ENCODE data around the gene DACH1. TPM values are rescaled to one million over a fixed set of nuclear protein-coding genes. Genes with fewer than 3 reads are reported as not detected.

Gene DACH1
- total RNA-seq, 2 experiments from 2014 or later = not detected

- H3K27ac Mint-ChIP-seq = no peak overlapping the region
- H3K9me3 Mint-ChIP-seq = no peaks in the 10 kb centered on the region
- DNase-seq (no peak), ATAC-seq (ENCODE audit: low read depth) (no peak)
- H3K4me3 Mint-ChIP-seq = no peak overlapping the region
- POLR2A ChIA-PET = no interaction called here
- H3K27me3 Mint-ChIP-seq = no peaks in the 10 kb centered on the region
- no peaks in the 10 kb centered on the region for H3K4me1 Mint-ChIP-seq
- no peaks in the 10 kb centered on the region for H3K36me3 Mint-ChIP-seq
Measured at GRCh38 chr13:71485913-71486312, 381.1 kb downstream of the DACH1 start.

GRCh38 chr13:71483733-71484132 is 383.3 kb downstream of the DACH1 start:
- no peak for ATAC-seq (ENCODE audit: low read depth)
- POLR2A ChIA-PET = no interaction called here
- no peaks in the 10 kb centered on the region for H3K9me3 Mint-ChIP-seq
- H3K4me1 Mint-ChIP-seq = no peaks in the 10 kb centered on the region
- no peaks in the 10 kb centered on the region for H3K27me3 Mint-ChIP-seq
- H3K36me3 Mint-ChIP-seq = no peaks in the 10 kb centered on the region
- no peak for DNase-seq
- H3K27ac Mint-ChIP-seq = no peak overlapping the region
- H3K4me3 Mint-ChIP-seq = no peak overlapping the region

- ATAC-seq (ENCODE audit: low read depth) = no peak
- Mint-ChIP-seq H3K9me3 (no peaks in the 10 kb centered on the region), H3K36me3 (no peaks in the 10 kb centered on the region), H3K4me3 (no peak overlapping the region), H3K27me3 (no peaks in the 10 kb centered on the region), H3K27ac (no peak overlapping the region), H3K4me1 (no peaks in the 10 kb centered on the region)
- DNase-seq = no peak
- POLR2A ChIA-PET = no interaction called here
Measured at GRCh38 chr13:71481501-71481900, 385.5 kb downstream of the DACH1 start.

GRCh38 chr13:71481046-71481445 is 386.0 kb downstream of the DACH1 start:
- H3K36me3 Mint-ChIP-seq = no peaks in the 10 kb centered on the region
- no peak overlapping the region for H3K4me3 Mint-ChIP-seq
- ATAC-seq (ENCODE audit: low read depth) = no peak
- no peaks in the 10 kb centered on the region for H3K4me1 Mint-ChIP-seq
- no peak overlapping the region for H3K27ac Mint-ChIP-seq
- DNase-seq = no peak
- no peaks in the 10 kb centered on the region for H3K27me3 Mint-ChIP-seq
- H3K9me3 Mint-ChIP-seq = no peaks in the 10 kb centered on the region
- POLR2A ChIA-PET = no interaction called here

- POLR2A ChIA-PET = no interaction called here
- no peaks in the 10 kb centered on the region for H3K4me1 Mint-ChIP-seq
- DNase-seq (no peak), ATAC-seq (ENCODE audit: low read depth) (no peak)
- H3K27ac Mint-ChIP-seq = no peak overlapping the region
- H3K4me3 Mint-ChIP-seq = no peak overlapping the region
- no peaks in the 10 kb centered on the region for H3K36me3 Mint-ChIP-seq
- H3K27me3 Mint-ChIP-seq = no peaks in the 10 kb centered on the region
- H3K9me3 Mint-ChIP-seq = no peaks in the 10 kb centered on the region
Measured at GRCh38 chr13:71477735-71478134, 389.3 kb downstream of the DACH1 start.

- Mint-ChIP-seq H3K9me3 (no peaks in the 10 kb centered on the region), H3K36me3 (no peaks in the 10 kb centered on the region), H3K27ac (no peak overlapping the region), H3K4me1 (no peaks in the 10 kb centered on the region), H3K4me3 (no peak overlapping the region), H3K27me3 (no peaks in the 10 kb centered on the region)
- POLR2A ChIA-PET = no interaction called here
- DNase-seq (no peak), ATAC-seq (ENCODE audit: low read depth) (no peak)
Measured at GRCh38 chr13:71474936-71475335, 392.1 kb downstream of the DACH1 start.

- DNase-seq (no peak), ATAC-seq (ENCODE audit: low read depth) (no peak)
- Mint-ChIP-seq H3K4me3 (no peak overlapping the region), H3K27me3 (no peaks in the 10 kb centered on the region), H3K27ac (no peak overlapping the region), H3K4me1 (no peaks in the 10 kb centered on the region), H3K9me3 (no peaks in the 10 kb centered on the region), H3K36me3 (no peaks in the 10 kb centered on the region)
- POLR2A ChIA-PET = no interaction called here
Measured at GRCh38 chr13:71469626-71470025, 397.4 kb downstream of the DACH1 start.

GRCh38 chr13:71464686-71465085 is 402.3 kb downstream of the DACH1 start:
- POLR2A ChIA-PET = no interaction called here
- ATAC-seq (ENCODE audit: low read depth) (no peak), DNase-seq (no peak)
- H3K4me1 Mint-ChIP-seq = no peaks in the 10 kb centered on the region
- no peak overlapping the region for H3K27ac Mint-ChIP-seq
- no peaks in the 10 kb centered on the region for H3K9me3 Mint-ChIP-seq
- no peak overlapping the region for H3K4me3 Mint-ChIP-seq
- H3K27me3 Mint-ChIP-seq = no peaks in the 10 kb centered on the region
- H3K36me3 Mint-ChIP-seq = no peaks in the 10 kb centered on the region

GRCh38 chr13:71461892-71462291 is 405.1 kb downstream of the DACH1 start:
- no peak for DNase-seq
- Mint-ChIP-seq H3K4me1 (no peaks in the 10 kb centered on the region), H3K36me3 (no peaks in the 10 kb centered on the region), H3K9me3 (no peaks in the 10 kb centered on the region), H3K27me3 (no peaks in the 10 kb centered on the region), H3K27ac (no peak overlapping the region), H3K4me3 (no peak overlapping the region)
- ATAC-seq (ENCODE audit: low read depth) = no peak
- POLR2A ChIA-PET = no interaction called here

- ATAC-seq (ENCODE audit: low read depth) (no peak), DNase-seq (no peak)
- no peaks in the 10 kb centered on the region for H3K9me3 Mint-ChIP-seq
- no peak overlapping the region for H3K27ac Mint-ChIP-seq
- H3K4me1 Mint-ChIP-seq = no peaks in the 10 kb centered on the region
- POLR2A ChIA-PET = no interaction called here
- no peaks in the 10 kb centered on the region for H3K27me3 Mint-ChIP-seq
- H3K4me3 Mint-ChIP-seq = no peak overlapping the region
- no peaks in the 10 kb centered on the region for H3K36me3 Mint-ChIP-seq
Measured at GRCh38 chr13:71460211-71460610, 406.8 kb downstream of the DACH1 start.

- H3K9me3 Mint-ChIP-seq = no peaks in the 10 kb centered on the region
- POLR2A ChIA-PET = no interaction called here
- no peaks in the 10 kb centered on the region for H3K4me1 Mint-ChIP-seq
- H3K27ac Mint-ChIP-seq = no peak overlapping the region
- H3K4me3 Mint-ChIP-seq = no peak overlapping the region
- ATAC-seq (ENCODE audit: low read depth) (no peak), DNase-seq (no peak)
- no peaks in the 10 kb centered on the region for H3K27me3 Mint-ChIP-seq
- no peaks in the 10 kb centered on the region for H3K36me3 Mint-ChIP-seq
Measured at GRCh38 chr13:71459708-71460107, 407.3 kb downstream of the DACH1 start.

GRCh38 chr13:71457645-71458044 is 409.4 kb downstream of the DACH1 start:
- Mint-ChIP-seq H3K9me3 (no peaks in the 10 kb centered on the region), H3K4me1 (no peaks in the 10 kb centered on the region), H3K27me3 (peaks cover 2% of the 10 kb centered on the region), H3K36me3 (no peaks in the 10 kb centered on the region), H3K4me3 (no peak overlapping the region), H3K27ac (no peak overlapping the region)
- POLR2A ChIA-PET = no interaction called here
- DNase-seq (no peak), ATAC-seq (ENCODE audit: low read depth) (no peak)

GRCh38 chr13:71456136-71456535 is 410.9 kb downstream of the DACH1 start:
- ATAC-seq (ENCODE audit: low read depth) (no peak), DNase-seq (no peak)
- Mint-ChIP-seq H3K27me3 (peaks cover 2% of the 10 kb centered on the region), H3K9me3 (no peaks in the 10 kb centered on the region), H3K36me3 (no peaks in the 10 kb centered on the region), H3K4me3 (no peak overlapping the region), H3K27ac (no peak overlapping the region), H3K4me1 (no peaks in the 10 kb centered on the region)
- POLR2A ChIA-PET = no interaction called here

- Mint-ChIP-seq H3K27me3 (peaks cover 2% of the 10 kb centered on the region), H3K27ac (no peak overlapping the region), H3K9me3 (no peaks in the 10 kb centered on the region), H3K4me1 (no peaks in the 10 kb centered on the region), H3K36me3 (no peaks in the 10 kb centered on the region), H3K4me3 (no peak overlapping the region)
- POLR2A ChIA-PET = no interaction called here
- DNase-seq = no peak
- no peak for ATAC-seq (ENCODE audit: low read depth)
Measured at GRCh38 chr13:71454509-71454908, 412.5 kb downstream of the DACH1 start.

GRCh38 chr13:71448080-71448630 is 418.8 kb downstream of the DACH1 start:
- Mint-ChIP-seq H3K4me3 (no peak overlapping the region), H3K27me3 (no peaks in the 10 kb centered on the region), H3K4me1 (no peaks in the 10 kb centered on the region), H3K9me3 (no peaks in the 10 kb centered on the region), H3K27ac (no peak overlapping the region), H3K36me3 (no peaks in the 10 kb centered on the region)
- POLR2A ChIA-PET = no interaction called here
- DNase-seq (no peak), ATAC-seq (ENCODE audit: low read depth) (no peak)
